GM18502 (cell line): ENCODE data around the gene NBAS.
"Not testable (repeated sequence)": the region's sequence is repeated elsewhere in the genome, so short reads cannot be mapped to it uniquely, and the experiment has no call there.

ENCODE experiments used
- ATAC-seq: cut with Tn5 transposase; IDR thresholded peaks from one replicate; pipeline ENCODE4 v1.9.1; 2021; ENCODE audit warnings: mild to moderate bottlenecking; ENCODE audit not compliant: unreplicated experiment, poor library complexity

Gene NBAS

DNA sequence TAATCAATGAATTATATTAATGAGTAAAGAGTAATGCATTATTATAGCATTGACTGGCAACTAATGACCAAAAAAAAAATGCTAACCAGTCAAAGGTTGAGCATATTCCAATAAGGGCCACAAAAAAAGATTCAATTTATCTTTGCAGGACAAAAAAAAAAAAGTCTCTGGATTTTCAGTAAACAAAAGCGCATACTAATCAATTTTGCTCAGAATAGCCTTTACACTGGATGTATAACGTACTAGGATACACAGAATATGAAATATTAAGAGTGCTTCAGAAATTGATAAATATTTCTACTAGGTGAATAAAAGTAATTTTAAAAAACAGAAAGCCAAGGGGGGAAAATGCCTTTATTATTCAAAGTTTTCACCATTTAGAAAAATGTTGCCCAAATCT, 74.4 kb downstream of the NBAS start:
- ATAC-seq, result no peak

- ATAC-seq, result no peak
These were observed 75.2 kb downstream of the NBAS start for GRCh38 chr2:15485949-15486348.

- ATAC-seq, result no peak
These were observed 80.1 kb downstream of the NBAS start for GRCh38 chr2:15481000-15481399.

GRCh38 chr2:15480552-15480951, 80.6 kb downstream of the NBAS start:
- no peak for ATAC-seq

- no peak for ATAC-seq
These were observed 88.3 kb downstream of the NBAS start for GRCh38 chr2:15472876-15473275.

- ATAC-seq, result no peak
These were observed 89.0 kb downstream of the NBAS start for GRCh38 chr2:15472133-15472532.

- no peak for ATAC-seq
These were observed 89.5 kb downstream of the NBAS start for GRCh38 chr2:15471606-15472005.

DNA sequence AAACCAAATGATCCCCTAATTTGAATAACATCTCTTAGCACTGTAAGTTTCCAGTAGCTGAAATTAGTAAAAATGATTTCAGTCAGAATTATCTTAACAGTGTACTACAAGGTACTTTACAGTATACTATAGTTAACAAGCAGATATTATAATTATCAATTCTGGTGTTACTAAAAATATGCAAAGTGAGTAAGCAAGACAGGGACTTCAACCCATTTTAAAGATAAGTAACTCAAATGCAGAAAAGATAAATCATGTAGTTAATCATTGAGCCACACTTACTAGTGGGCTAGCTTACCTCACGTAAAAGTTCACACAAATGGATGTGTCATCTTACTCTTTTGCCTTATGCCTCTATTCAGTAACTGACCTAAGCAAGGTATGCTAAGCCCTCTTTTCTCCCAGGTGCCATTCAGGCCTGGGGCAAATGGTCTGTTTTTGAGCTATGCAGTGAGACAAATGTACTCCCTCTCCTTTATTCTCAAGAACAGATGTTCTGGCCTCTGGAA, 101.0 kb downstream of the NBAS start:
- no peak for ATAC-seq

DNA sequence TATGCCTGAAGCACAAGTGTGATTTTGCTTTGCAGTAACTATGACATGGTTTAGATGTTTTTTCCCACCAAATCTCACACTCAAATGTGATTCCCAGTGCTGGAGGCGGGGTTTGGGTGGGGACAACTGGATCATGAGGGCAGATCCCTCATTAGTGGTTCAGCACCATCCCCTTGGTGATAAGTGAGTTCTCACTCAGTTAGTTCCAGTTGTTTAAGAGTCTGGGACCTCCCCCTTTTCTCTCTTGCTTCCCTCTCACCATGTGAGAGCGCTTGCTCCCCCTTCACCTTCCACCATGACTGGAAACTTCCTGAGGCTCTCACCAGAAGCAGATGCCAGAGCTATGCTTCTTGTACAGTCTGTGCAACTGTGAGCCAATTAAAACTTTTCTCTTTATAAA, 102.9 kb downstream of the NBAS start:
- ATAC-seq, result no peak

DNA sequence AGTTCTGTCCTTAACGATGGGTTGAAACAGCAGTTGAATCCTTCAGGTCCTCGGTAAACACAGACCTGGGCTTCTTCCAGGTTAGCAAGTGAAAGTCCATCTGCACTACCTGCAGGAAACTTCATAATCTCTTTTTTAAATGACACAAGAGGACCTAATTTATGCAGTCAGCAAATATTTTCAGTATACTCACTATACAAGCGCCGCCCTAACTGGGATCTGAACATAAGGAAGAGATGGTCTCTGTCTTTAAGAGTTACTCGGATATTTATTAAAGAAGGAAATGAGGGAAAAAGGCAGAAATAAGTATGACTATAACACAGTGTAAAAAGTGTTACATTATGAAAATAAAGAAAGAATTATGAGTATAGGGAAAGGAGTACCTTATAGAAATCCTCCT, 103.3 kb downstream of the NBAS start:
- no peak for ATAC-seq

GRCh38 chr2:15456352-15456751, 104.8 kb downstream of the NBAS start:
- no peak for ATAC-seq

GRCh38 chr2:15450808-15451207, 110.3 kb downstream of the NBAS start:
- ATAC-seq, result no peak

GRCh38 chr2:15449556-15450236, 111.4 kb downstream of the NBAS start:
- ATAC-seq, result no peak

DNA sequence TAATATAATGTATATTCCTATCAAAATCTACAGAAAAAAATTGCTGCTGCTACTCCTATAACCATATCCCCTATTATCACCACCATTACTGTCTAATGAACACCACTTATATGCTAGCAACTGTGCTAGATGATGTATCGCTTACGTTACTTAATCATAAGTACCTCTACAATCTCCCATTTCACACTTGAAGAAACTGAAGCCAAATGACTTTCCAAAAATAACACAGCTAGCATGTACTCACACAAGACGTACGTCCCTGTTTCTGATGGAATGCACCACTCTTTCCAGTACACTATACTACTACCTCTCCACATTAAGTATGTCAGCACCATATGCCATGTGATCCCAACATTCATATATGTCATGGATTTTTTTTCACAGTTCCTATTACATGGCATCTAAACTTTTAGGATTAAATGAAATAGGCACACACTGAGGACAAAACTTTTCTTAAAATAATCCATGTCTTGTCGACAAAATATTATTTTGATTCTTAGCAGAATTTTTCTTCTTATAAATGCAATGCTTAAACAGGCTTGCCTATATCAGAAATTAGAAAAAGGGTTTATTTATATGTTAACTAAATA, 112.8 kb downstream of the NBAS start:
- no peak for ATAC-seq

- no peak for ATAC-seq
These were observed 113.8 kb downstream of the NBAS start for GRCh38 chr2:15447381-15447780.

- no peak for ATAC-seq
These were observed 114.2 kb downstream of the NBAS start for GRCh38 chr2:15446961-15447360.

DNA sequence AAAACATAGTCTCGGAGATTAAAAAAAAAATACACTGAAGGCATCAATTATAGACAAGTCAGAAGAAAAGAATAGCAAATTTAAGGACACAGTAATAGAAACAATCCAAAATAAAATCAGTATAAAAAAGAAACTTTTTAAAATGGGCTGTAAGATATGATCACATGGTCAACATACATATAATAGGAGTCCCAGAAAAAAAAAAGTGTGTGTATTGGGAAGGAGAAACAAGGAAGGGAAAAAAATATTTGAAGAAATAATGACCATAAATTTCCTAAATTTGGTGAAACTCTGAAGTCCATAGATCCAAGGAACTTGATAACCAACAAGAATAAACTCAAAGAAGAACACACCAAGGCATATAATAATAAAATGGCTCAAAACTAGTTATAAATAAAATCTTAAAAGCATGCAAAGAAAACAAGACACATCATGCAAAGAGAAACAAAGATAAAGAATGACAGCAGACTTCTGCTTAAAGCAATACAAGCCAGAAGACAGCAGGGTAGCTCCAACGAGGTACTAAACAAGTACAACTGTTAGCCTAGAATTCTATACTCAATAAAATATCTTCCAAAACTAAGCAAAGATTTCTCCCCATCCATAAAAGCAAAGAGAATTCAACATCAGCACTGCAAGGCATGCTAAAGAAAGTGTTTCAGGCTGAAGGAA, 115.1 kb downstream of the NBAS start:
- ATAC-seq, result no peak

GRCh38 chr2:15439768-15440524, 121.2 kb downstream of the NBAS start:
- ATAC-seq, result not testable (repeated sequence)

- not testable (repeated sequence) for ATAC-seq
These were observed 121.8 kb downstream of the NBAS start for GRCh38 chr2:15439366-15439765.

- no peak for ATAC-seq
These were observed 124.9 kb downstream of the NBAS start for GRCh38 chr2:15436195-15436594.

- no peak for ATAC-seq
These were observed 125.7 kb downstream of the NBAS start for GRCh38 chr2:15435474-15435873.
